IMR-90 (cell line): ENCODE results near the gene ZC3H4. TPM values are rescaled to one million over a fixed set of nuclear protein-coding genes. Genes with fewer than 3 reads are reported as not detected.
A peak's percentile ranks its signal among the peaks of the same experiment; 100 is the strongest.

Source experiments
- ATAC-seq: fragments of 200-7000 bp; cut with Tn5 transposase; 2 replicates; pipeline ENCODE4 v1.9.1; 2020; ENCODE audit warnings: low read depth, mild to moderate bottlenecking, moderate library complexity
- BruUV-seq: library from RNA; stranded (reverse); fragments of 400-500 nt; replicated peaks from 2 replicates; lab custom pipeline; 2021; lab: Mats Ljungman, UMichigan
- CTCF ChIA-PET: fragments of 300-600 bp; formaldehyde crosslinking; extraction: SDS; loops from one replicate; lab custom pipeline; 2021; ENCODE audit warnings: antibody characterized with exemption; lab: Yijun Ruan, JAX
- POLR2A ChIA-PET: fragments of 300-600 bp; sonication (Branson Sonifier 250); formaldehyde crosslinking; loops from one replicate; lab custom pipeline; 2022; ENCODE audit warnings: antibody characterized with exemption; ENCODE audit not compliant: unreplicated experiment; lab: Charles Lee
- DNase-seq: peaks from one replicate; pipeline ENCODE4 v3.0.0; 2013
- H2AFZ ChIP-seq: replicated peaks from 2 replicates; pipeline ENCODE3; 2013; ENCODE audit warnings: low read length, mild to moderate bottlenecking; ENCODE audit not compliant: poor library complexity
- H2AK5ac ChIP-seq: 2 replicates; pipeline ENCODE4 v1.6.1; 2013; ENCODE audit warnings: low read depth, low read length, inconsistent platforms
- H2AK9ac ChIP-seq: replicated peaks from 2 replicates; pipeline ENCODE3; 2013; ENCODE audit warnings: mild to moderate bottlenecking, low read depth, low read length, moderate library complexity; ENCODE audit not compliant: poor library complexity
- H2BK120ac ChIP-seq: 2 replicates; pipeline ENCODE4 v1.6.1; 2013; ENCODE audit warnings: low read depth, low read length, inconsistent platforms
- H2BK15ac ChIP-seq: 3 replicates; pipeline ENCODE4 v1.6.1; 2013; ENCODE audit warnings: low read depth, low read length, inconsistent platforms
- H2BK20ac ChIP-seq: 2 replicates; pipeline ENCODE4 v1.6.1; 2013; ENCODE audit warnings: low read depth, mild to moderate bottlenecking, inconsistent platforms, low read length, moderate library complexity
- H2BK5ac ChIP-seq: 2 replicates; pipeline ENCODE4 v1.6.1; 2013; ENCODE audit warnings: mild to moderate bottlenecking, low read depth, low read length, inconsistent platforms; ENCODE audit not compliant: poor library complexity, severe bottlenecking
- H3K14ac ChIP-seq: replicated peaks from 2 replicates; pipeline ENCODE4 v1.6.1; 2013; ENCODE audit warnings: low read depth, low read length, inconsistent platforms
- H3K18ac ChIP-seq: 2 replicates; pipeline ENCODE4 v1.6.1; 2013; ENCODE audit warnings: low read depth, low read length, control low read depth
- H3K23ac ChIP-seq: 2 replicates; pipeline ENCODE4 v1.6.1; 2013; ENCODE audit warnings: low read depth, low read length, inconsistent platforms
- H3K27ac ChIP-seq: 2 replicates; pipeline ENCODE4 v1.5.1; 2013; ENCODE audit warnings: mild to moderate bottlenecking, control low read depth, low read length; ENCODE audit not compliant: insufficient read depth
- H3K27me3 ChIP-seq: 2 replicates; pipeline ENCODE4 v1.6.1; 2013; ENCODE audit warnings: low read length; ENCODE audit not compliant: control insufficient read depth, insufficient read depth
- H3K36me3 ChIP-seq: 2 replicates; pipeline ENCODE4 v1.6.1; 2013; ENCODE audit warnings: low read length, mixed read lengths; ENCODE audit not compliant: control insufficient read depth, insufficient read depth
- H3K4ac ChIP-seq: 2 replicates; pipeline ENCODE4 v1.6.1; 2013; ENCODE audit warnings: low read depth, low read length, inconsistent platforms
- H3K4me1 ChIP-seq: 2 replicates; pipeline ENCODE4 v1.6.1; 2013; ENCODE audit warnings: low read length, mixed read lengths; ENCODE audit not compliant: control insufficient read depth, insufficient read depth
- H3K4me2 ChIP-seq: 2 replicates; pipeline ENCODE4 v1.6.1; 2013; ENCODE audit warnings: low read depth, mild to moderate bottlenecking, control low read depth, low read length, moderate library complexity
- H3K4me3 ChIP-seq: 2 replicates; pipeline ENCODE4 v1.5.1; 2013; ENCODE audit warnings: low read depth, mild to moderate bottlenecking, control low read depth, low read length, moderate library complexity; ENCODE audit not compliant: insufficient read depth
- H3K56ac ChIP-seq: 2 replicates; pipeline ENCODE4 v1.6.1; 2013; ENCODE audit warnings: low read length, inconsistent platforms; ENCODE audit not compliant: insufficient read depth; ENCODE audit errors: extremely low read depth
- H3K79me1 ChIP-seq, 2 experiments: 2 replicates each; pipeline ENCODE4 v1.6.1; 2013; ENCODE audit warnings: low read length in 2 of 2, inconsistent platforms in 1 of 2, low read depth in 1 of 2
- H3K9ac ChIP-seq: 2 replicates; pipeline ENCODE4 v1.6.1; 2013; ENCODE audit warnings: low read depth, low read length, control low read depth
- H3K9me1 ChIP-seq: 2 replicates; pipeline ENCODE4 v1.6.1; 2013; ENCODE audit warnings: low read length, inconsistent platforms; ENCODE audit not compliant: insufficient read depth
- H3K9me3 ChIP-seq: 2 replicates; pipeline ENCODE4 v1.6.1; 2013; ENCODE audit warnings: low read length; ENCODE audit not compliant: control insufficient read depth, insufficient read depth
- H4K20me1 ChIP-seq: 2 replicates; pipeline ENCODE4 v1.6.1; 2013; ENCODE audit warnings: low read length, inconsistent platforms; ENCODE audit not compliant: insufficient read depth
- H4K5ac ChIP-seq: 2 replicates; pipeline ENCODE4 v1.6.1; 2013; ENCODE audit warnings: mild to moderate bottlenecking, low read depth, low read length, control low read depth
- H4K8ac ChIP-seq, 2 experiments: 2 replicates each; pipeline ENCODE4 v1.6.1; 2013; ENCODE audit warnings: low read depth in 2 of 2, low read length in 2 of 2, control low read depth in 1 of 2, inconsistent platforms in 1 of 2
- H4K91ac ChIP-seq: 2 replicates; pipeline ENCODE4 v1.6.1; 2013; ENCODE audit warnings: low read depth, low read length, inconsistent platforms; ENCODE audit not compliant: insufficient read depth
- CEBPB ChIP-seq: IDR thresholded peaks from 2 replicates; pipeline ENCODE4 v1.6.1; 2012; ENCODE audit warnings: low read depth, low read length, improper control_type of control experiment
- MXI1 ChIP-seq: IDR thresholded peaks from 2 replicates; pipeline ENCODE4 v1.6.1; 2012; ENCODE audit warnings: low read depth, mild to moderate bottlenecking, low read length, moderate library complexity, borderline replicate concordance
- RAD21 ChIP-seq: IDR thresholded peaks from 2 replicates; pipeline ENCODE4 v1.6.1; 2012; ENCODE audit warnings: low read length, improper control_type of control experiment
- WGBS, 2 experiments: methylation state at CpG; one replicate each; pipeline versions ENCODE4 v1.1.5 to v1.1.7; 2013; ENCODE audit warnings: missing lambda C conversion rate in 2 of 2; ENCODE audit not compliant: insufficient read length in 1 of 2; ENCODE audit errors: extremely low coverage in 2 of 2; 5-methylcytosine and 5-hydroxymethylcytosine counted together
- dilution Hi-C: fragments of 300-500 bp; cut with HindIII; formaldehyde crosslinking; loops from one replicate; pipeline ENCODE4 v1.14.3; 2018; ENCODE audit warnings: low sequenced_read_pairs; ENCODE audit not compliant: unreplicated experiment
- in situ Hi-C: fragments of 300-500 bp; cut with MboI; formaldehyde crosslinking; loops from 3 replicates; pipeline ENCODE4 v1.14.3; 2019; ENCODE audit warnings: low sequenced_read_pairs, inconsistent platforms, mixed read lengths
- intact Hi-C: fragments of 100-400 bp; cut with micrococcal nuclease; formaldehyde crosslinking; loops from 2 replicates; pipeline ENCODE4 v1.10.0; 2022
- polyA plus RNA-seq, 3 experiments: library from polyadenylated mRNA; depleted of rRNA; stranded (reverse); fragments of >200 nt; gene quantifications; 2 replicates each; pipeline ENCODE4 v1.2.3, GENCODE V29; 2012; ENCODE audit warnings: low replicate concordance in 1 of 3
- total RNA-seq: library from RNA; depleted of rRNA; stranded (reverse); fragments of >200 nt; gene quantifications from 2 replicates; pipeline ENCODE4 v1.2.3, GENCODE V29; 2012
- TF ChIP-seq, protein P1 (sequence below): fragments of 150-350 bp; IDR thresholded peaks from 2 replicates; pipeline ENCODE4 v1.6.1; 2016; ENCODE audit warnings: low read depth, mild to moderate bottlenecking, low read length, moderate library complexity, borderline replicate concordance

The ZC3H4 gene
- total and polyA plus RNA-seq, 2 of the 4 experiments (the other 2 are of a cell fraction) = 3.9 to 8.9 TPM

DNA sequence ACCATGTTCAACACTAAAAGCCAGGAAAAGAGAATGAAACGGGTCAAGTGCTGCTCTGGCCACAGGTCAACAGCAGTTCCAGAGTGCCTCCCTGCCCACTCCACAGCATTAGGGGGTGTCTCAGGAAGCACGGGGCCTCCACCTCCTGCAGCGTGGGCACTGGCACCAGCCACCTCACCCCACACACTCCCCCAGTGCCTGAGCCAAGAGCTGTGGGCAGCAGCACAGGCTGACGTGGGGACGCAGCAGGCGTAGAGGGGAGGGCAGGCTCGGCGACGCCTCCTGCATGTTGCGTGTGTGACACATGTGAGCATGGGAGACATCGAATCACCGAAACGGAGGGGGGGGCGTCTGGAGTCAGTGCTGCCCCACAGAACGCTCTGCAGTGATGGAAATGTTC, 43.8 kb downstream of the ZC3H4 start:
- WGBS, 2 experiments = 87% methylated on average over 10 of the region's 15 CpGs; no CpG with 5 or more reads in 1 of the 2 experiments
- peaks cover 73% of the 10 kb centered on the region for H3K36me3 ChIP-seq

More for the DNA sequence above, 43.8 kb downstream of the ZC3H4 start:
- Histone ChIP-seq H4K8ac (no peak overlapping the region), H3K9me1 (no peaks in the 10 kb centered on the region), H3K4me3 (no peak overlapping the region), H4K5ac (no peak overlapping the region), H2BK120ac (no peak overlapping the region), H3K4ac (no peak overlapping the region), H3K9ac (no peak overlapping the region), H2BK5ac (no peak overlapping the region), H3K4me2 (no peak overlapping the region), H3K18ac (no peak overlapping the region), H2AFZ (no peak overlapping the region), H2AK5ac (no peak overlapping the region), H2BK15ac (no peak overlapping the region), H3K27ac (no peak overlapping the region), H3K4me1 (no peaks in the 10 kb centered on the region), H4K20me1 (peaks cover 17% of the 10 kb centered on the region), H3K27me3 (no peaks in the 10 kb centered on the region), H2AK9ac (peak overlapping the region; percentile 24), H3K14ac (no peak overlapping the region), H3K79me1 (peaks cover 4 to 62% of the 10 kb centered on the region in 2 experiments; a peak in 3 of 4 replicates), H2BK20ac (no peak overlapping the region), H4K91ac (no peak overlapping the region), H3K9me3 (no peaks in the 10 kb centered on the region), H3K56ac (no peak overlapping the region), H3K23ac (no peak overlapping the region)
- intact Hi-C loops (no loop called here), in situ Hi-C loops (no loop called here), dilution Hi-C loops (no loop called here)
- CTCF ChIA-PET = interaction anchor here (1.6 kb wide), 1 partner anchor 10 kb away, joined by 3 read pairs; no protein-coding TSS in a partner anchor
- no TSS peak for BruUV-seq
- POLR2A ChIA-PET = no interaction called here
- TF ChIP-seq, protein P1, sequence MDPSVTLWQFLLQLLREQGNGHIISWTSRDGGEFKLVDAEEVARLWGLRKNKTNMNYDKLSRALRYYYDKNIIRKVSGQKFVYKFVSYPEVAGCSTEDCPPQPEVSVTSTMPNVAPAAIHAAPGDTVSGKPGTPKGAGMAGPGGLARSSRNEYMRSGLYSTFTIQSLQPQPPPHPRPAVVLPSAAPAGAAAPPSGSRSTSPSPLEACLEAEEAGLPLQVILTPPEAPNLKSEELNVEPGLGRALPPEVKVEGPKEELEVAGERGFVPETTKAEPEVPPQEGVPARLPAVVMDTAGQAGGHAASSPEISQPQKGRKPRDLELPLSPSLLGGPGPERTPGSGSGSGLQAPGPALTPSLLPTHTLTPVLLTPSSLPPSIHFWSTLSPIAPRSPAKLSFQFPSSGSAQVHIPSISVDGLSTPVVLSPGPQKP = no peak
- TF ChIP-seq CEBPB (no peak), MXI1 (no peak), RAD21 (no peak)
- ATAC-seq (no peak), DNase-seq (no peak)
